ENCODE results near the gene UBR1. TPM values are rescaled to one million over a fixed set of nuclear protein-coding genes. Genes with fewer than 3 reads are reported as not detected.
A peak's percentile ranks its signal among the peaks of the same experiment; 100 is the strongest.
"Not testable (repeated sequence)": the region's sequence is repeated elsewhere in the genome, so short reads cannot be mapped to it uniquely, and the experiment has no call there.

The UBR1 gene
- 12.8 TPM for polyA plus RNA-seq (2013, experiment 1 of 2; ENCODE audit: insufficient read length)
- 12.0 TPM for polyA plus RNA-seq (2013, experiment 2 of 2; ENCODE audit: insufficient read length)

- peak; percentile 96 for DNase-seq
Observed at GRCh38 chr15:43105778-43106485, at the start of gene UBR1. Gene UBR1, minus strand, starts transcription at chr15:43106038. Its CDS starts 16 bp downstream, at chr15:43106022.

DNA sequence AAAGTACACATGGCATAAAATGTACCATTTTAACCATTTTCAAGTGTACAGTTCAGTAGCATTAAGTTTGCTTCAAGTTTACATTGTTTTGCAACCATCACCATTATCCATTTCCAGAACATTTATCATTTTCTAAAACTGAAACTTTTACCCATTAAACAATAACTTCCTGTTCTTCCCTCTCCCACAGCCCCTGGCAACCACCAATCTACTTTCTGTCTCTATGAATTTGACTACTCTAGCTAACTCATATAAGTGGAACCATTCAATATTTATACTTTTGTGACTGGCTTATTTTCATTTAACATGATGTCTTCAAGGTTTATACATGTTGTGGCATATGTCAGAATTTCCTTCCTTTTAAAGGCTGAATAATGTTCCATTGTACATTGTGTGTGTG lies 47.4 kb upstream of the UBR1 start:
- no peak for DNase-seq

DNA sequence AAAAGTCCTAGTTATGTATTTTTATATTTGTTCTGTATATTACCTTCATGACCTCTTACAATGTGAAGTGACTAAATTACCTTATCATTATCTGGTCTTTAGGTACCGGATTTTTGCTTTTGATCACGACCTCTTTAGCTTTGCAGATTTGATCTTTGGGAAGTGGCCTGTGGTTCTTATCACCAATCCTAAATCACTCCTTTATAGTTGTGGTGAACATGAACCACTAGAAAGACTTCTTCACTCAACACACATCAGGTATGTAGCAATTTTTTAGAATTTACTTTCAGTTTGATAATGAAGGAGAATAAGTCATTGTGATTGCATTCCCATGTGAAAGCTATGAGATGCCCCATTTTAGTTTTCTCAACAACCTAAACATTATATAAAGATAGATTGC lies 45.9 kb upstream of the UBR1 start:
- DNase-seq, result no peak

GRCh38 chr15:43150191-43150929 lies 44.5 kb upstream of the UBR1 start:
- DNase-seq, result peak; percentile 96

GRCh38 chr15:43146184-43146583 lies 40.3 kb upstream of the UBR1 start:
- no peak for DNase-seq

DNA sequence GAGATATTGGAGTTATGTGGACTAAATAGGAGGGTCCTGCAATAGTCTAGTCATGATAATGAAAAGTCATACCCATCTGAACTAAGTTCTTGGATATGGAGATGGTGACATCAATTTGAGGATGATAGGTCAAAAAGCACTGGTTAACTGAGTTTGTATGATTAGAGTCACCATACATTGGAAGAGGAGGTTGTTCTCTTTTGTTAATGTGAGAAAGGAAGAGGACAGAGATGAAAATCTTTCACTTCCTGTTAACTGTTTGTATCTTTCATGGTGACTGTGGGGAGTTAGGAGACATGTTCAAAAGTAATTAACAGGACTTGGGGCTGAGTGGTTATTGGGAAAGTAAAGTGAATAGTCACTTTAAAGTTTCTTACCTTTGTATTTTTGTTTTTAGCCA lies 38.7 kb upstream of the UBR1 start:
- no peak for DNase-seq

DNA sequence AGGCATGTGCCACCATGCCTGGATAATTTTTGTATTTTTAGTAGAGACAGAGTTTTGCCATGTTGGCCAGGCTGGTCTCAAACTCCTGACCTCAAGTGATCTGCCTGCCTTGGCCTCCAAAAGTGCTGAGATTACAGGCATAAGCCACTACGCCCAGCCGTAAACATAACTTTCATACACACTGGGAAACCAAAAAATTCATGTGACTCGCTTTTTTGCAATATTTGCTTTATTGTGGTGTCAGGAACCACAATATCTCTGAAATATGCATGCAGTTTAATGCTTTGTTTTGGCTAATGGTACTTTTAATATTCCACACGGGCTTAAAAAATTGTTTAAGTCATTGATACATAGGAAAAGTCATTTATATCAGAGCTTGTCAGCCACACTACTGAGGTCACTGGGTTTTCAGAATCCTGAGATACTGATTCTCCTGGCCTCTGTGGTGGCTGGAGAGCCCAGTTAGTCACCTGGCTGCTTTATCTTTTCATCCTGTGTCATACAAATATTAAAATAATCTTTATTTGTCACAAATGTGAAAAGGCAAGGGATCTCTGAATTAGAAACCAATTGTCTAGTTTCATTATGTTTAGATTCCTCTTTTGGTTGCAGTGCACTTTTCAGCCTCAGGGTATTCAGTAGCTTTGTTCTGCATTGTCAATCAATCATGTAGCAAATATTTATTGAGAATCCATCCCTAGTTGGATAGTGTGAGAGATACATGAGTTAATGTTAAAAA lies 37.5 kb upstream of the UBR1 start:
- peak; percentile 10 for DNase-seq

DNA sequence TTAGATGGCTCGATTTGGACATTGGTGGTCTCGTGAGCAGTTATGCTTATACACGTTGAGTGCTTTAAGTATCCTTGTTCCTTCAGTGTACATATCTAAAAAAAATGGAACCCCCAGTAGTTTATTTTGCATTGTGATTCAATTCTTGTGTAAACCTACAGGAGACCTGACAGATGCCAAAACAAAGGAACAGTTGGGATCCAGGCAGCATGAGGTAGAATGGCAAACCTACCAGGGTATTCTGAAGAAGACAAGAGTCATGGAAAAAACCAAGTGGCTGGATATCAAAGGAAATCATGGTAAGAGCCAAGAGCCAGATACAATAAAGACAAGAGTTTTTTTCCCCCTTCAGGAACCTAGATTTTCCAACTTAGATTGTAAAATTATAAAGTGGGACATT lies 29.5 kb upstream of the UBR1 start:
- no peak for DNase-seq

GRCh38 chr15:43134157-43134635 lies 28.4 kb upstream of the UBR1 start:
- no peak for DNase-seq

DNA sequence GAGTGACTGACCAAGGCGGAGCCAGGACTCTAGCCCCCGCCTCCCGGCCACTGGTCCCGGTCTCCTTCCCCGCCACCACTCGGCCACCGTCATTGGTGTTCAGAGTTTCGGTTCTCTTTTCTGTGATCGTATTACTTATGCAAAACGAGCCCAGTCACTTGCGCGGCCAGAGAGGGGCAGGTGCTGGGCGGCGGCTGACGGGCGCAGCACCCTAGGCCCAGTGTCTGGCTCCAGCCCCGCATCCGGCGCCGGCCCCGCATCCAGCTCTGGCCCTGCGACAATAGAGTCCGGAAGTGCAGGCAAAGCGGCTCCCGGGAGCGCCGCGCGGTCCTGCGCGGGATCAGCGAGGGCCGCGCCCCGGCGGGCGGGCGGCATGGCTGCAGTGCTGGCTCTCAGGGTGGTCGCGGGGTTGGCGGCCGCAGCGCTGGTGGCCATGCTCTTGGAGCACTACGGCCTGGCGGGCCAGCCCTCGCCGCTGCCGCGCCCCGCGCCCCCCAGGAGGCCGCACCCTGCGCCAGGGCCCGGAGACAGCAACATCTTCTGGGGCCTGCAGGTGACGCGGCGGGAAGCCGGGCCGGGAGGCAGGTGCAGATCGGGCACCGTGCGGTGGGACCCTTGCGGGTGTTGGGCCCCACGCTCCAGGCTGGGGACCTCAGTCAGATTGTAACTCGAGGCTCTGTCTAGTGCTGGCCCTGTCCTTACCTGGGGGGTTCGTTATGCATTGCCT lies 27.8 kb upstream of the UBR1 start, which contains the start of gene TMEM62:
TSS of gene TMEM62 (plus strand) at position 157 of the 727 bp plus-strand sequence. CDS start at position 374, 217 bp downstream.
- peak; percentile 42 for DNase-seq

DNA sequence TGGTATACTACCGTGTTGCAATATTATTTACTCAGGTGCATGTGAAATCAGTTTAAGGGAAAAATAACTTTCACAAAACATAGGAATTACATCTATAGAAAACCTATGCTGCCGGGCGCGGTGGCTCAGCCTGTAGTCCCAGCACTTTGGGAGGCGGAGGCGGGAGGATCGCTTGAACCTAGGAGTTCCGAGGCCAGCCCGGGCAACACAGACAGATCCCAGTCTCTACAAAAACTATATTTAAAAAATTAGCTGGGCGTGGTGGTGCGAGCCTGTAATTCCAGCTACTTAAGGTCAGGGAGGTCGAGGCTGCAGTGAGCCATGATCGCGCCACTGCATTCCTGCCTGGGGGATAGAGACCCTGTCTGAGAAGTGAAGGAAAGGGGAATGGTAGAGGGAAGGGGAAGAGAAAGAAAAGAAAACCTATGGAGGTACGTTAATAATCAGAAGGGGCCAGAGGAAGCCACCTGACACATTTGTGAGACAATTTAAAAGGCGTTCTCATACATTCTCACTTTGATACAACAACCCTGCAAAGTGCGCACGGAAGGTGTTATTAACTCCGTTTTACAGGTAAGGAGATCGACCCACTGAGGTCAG lies 27.1 kb upstream of the UBR1 start:
- DNase-seq, result no peak

GRCh38 chr15:43128980-43129335 lies 23.1 kb upstream of the UBR1 start:
- DNase-seq, result no peak

DNA sequence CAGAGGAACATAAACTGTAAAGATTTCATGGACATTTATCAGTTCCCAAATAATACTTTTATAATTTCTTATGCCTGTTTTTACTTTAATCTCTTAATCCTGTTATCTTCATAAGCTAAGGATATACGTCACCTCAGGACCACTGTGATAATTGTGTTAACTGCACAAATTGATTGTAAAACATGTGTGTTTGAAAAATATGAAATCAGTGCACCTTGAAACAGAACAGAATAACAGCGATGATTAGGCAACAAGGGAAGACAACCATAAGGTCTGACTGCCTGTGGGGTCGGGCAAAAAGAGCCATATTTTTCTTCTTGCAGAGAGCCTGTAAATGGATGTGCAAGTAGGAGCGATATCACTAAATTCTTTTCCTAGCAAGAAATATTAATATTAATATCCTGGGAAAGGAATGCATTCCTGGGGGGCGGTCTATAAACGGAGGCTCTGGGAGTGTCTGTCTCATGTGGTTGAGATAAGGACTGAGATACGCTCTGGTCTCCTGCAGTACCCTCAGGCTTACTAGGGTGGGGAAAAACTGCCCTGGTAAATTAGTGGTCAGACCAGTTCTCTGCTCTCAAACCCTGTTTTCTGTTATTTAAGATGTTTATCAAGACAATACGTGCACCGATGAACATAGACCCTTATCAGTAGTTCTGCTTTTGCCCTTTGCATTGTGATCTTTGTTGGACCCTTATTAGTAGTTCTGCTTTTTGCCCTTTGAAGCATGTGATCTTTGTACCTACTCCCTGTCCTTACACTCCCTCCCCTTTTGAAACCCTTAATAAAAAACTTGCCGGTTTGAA lies 22.5 kb upstream of the UBR1 start:
- DNase-seq, result not testable (repeated sequence)

GRCh38 chr15:43127752-43128151 lies 21.9 kb upstream of the UBR1 start:
- no peak for DNase-seq

DNA sequence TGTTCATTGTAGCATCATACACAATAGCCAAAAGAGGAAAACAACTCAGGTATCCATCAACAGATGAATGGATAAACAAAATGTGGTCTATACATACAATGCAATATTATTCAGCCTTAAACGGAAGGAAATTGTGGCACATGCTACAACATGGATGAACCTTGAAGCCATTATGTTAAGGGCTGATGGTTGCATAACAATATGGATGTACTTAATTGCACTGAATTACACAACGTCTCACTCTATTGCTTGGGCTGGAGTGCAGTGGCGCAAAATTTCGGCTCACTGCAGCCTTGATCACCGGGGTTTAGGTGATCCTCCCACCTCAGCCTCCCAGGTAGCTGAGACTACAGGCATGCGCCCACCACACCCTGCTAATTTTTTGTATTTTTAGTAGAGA lies 20.5 kb upstream of the UBR1 start:
- DNase-seq, result no peak

DNA sequence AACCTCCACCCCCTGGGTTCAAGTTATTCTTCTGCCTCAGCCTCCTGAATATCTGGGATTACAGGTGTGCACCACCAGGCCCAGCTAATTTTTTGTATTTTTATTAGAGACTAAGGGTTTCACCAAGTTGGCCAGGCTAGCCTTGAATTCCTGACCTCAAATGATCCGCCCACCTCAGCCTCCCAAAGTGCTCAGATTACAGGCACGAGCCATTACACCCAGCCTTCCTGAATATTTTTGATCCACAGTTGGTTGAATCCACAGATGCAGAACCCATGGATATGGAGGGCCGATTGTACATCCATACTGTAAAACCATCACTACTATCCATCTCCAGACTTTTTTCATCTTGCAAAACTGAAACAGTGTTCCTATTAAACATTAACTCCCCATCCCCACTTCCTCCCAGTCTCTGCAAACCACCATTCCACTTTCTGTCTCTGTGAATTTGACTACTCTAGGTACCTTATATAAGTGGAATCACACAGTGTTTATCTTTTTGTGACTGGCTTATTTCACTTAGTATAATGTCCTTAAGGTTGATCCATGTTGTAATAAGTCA lies 19.3 kb upstream of the UBR1 start:
- no peak for DNase-seq

GRCh38 chr15:43121863-43122262 lies 16.0 kb upstream of the UBR1 start:
- no peak for DNase-seq

DNA sequence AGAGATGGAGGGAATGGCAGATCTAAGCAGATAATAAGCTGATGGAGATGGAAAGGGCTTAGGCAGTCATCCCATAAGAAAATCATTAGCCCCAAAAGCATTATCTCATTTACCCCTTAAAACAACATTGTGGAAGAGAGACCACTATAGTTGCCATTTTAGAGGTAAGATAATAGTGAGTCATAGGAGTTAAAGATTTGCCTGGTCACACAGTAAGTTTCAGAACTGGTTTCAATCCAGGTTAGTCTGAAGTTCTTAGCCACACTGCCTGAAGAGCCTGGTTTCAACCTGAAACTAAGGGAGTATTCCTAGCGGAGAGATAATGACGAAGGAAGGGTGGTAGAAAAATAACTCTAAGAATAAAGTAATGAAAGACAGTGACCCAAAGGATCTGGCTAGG lies 13.0 kb upstream of the UBR1 start:
- no peak for DNase-seq

- DNase-seq, result no peak
Observed at GRCh38 chr15:43118286-43118685, 12.4 kb upstream of the UBR1 start.

DNA sequence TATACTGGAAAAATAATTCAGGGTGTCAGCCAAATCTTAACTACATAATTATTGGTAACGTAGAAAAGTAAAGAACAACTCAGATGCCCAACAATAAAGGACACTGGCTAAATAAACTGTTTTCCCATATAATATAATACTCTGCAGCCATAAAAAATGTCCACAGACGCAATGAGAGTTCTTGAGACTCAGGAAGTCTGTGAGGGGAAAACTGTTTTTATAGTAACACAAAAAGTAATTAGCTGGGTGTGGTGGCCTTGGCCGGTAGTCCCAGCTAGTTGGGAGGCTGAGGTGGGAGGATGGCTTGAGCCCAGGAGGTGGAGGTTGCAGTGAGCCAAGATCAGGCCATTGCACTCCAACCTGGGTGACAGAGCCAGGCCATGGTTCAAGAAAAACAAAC lies 5.5 kb upstream of the UBR1 start:
- no peak for DNase-seq

DNA sequence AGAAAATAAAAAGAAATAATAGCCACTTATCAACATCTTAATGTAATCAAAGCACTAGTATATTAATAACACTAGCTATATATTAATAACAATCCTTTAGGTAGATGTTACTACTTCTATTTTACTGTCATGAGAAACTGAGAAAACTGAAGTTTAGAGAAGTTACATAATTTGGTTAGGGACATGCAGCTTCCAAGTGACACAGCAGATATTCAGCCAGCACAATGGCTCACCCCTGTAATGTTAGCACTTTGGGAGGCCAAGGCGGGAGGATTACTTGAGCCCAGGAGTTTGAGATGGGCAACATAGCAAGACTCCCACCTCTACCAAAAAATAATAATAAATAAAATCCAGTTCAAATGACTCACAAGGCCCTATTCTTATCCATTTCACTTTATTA lies 1.9 kb upstream of the UBR1 start:
- no peak for DNase-seq
